CD4-positive, CD25-positive, alpha-beta regulatory T cell (primary cell): Measurements from ENCODE around the gene FN3KRP. TPM values are rescaled to one million over a fixed set of nuclear protein-coding genes. Genes with fewer than 3 reads are reported as not detected.
"Not testable (repeated sequence)": the region's sequence is repeated elsewhere in the genome, so short reads cannot be mapped to it uniquely, and the experiment has no call there.

Experiments used
- ATAC-seq, 2 donors: fragments of 150-1000 bp; cut with Tn5 transposase; one replicate each; pipeline ENCODE4 v1.10.0; 2021; ENCODE audit warnings: low read depth in 2 of 2, moderate number of reproducible peaks in 2 of 2, moderate library complexity in 1 of 2
- DNase-seq, 3 donors: peaks; one replicate each; pipeline versions ENCODE4 v3.0.0 to v3.0.0-alpha.2; 2012 to 2022; ENCODE audit warnings: mixed read lengths in 1 of 3
- H3K27ac ChIP-seq: one replicate; pipeline ENCODE4 v1.7.0; 2013; ENCODE audit warnings: mild to moderate bottlenecking, low read length; ENCODE audit not compliant: insufficient read depth, poor library complexity, severe bottlenecking
- H3K27me3 ChIP-seq: one replicate; pipeline ENCODE4 v1.7.0; 2013; ENCODE audit warnings: low read length; ENCODE audit not compliant: control insufficient read depth, insufficient read depth
- H3K36me3 ChIP-seq: one replicate; pipeline ENCODE4 v1.7.0; 2013; ENCODE audit warnings: mild to moderate bottlenecking, low read length, moderate library complexity; ENCODE audit not compliant: control insufficient read depth, insufficient read depth
- H3K4me1 ChIP-seq: 2 replicates; pipeline ENCODE4 v1.7.0; 2013; ENCODE audit warnings: mild to moderate bottlenecking, low read length; ENCODE audit not compliant: insufficient read depth, control insufficient read depth, poor library complexity, severe bottlenecking
- H3K4me3 ChIP-seq: one replicate; pipeline ENCODE4 v1.7.0; 2013; ENCODE audit warnings: low read depth, mild to moderate bottlenecking, low read length, moderate library complexity
- H3K9me3 ChIP-seq, 2 experiments: 1 replicate in 1 of 2; 2 replicates in 1 of 2; pipeline ENCODE4 v1.7.0; 2013; ENCODE audit warnings: low read length in 2 of 2, mild to moderate bottlenecking in 1 of 2, moderate library complexity in 1 of 2; ENCODE audit not compliant: control insufficient read depth in 2 of 2
- H3K27ac Mint-ChIP-seq, 3 donors: one replicate each; pipeline ENCODE4 v1.8.0; 2020 to 2022; ENCODE audit warnings: mild to moderate bottlenecking in 3 of 3, mixed read lengths in 3 of 3, moderate library complexity in 2 of 3
- H3K27me3 Mint-ChIP-seq: one replicate; pipeline ENCODE4 v1.8.0; 2022; ENCODE audit warnings: mild to moderate bottlenecking, mixed read lengths
- H3K36me3 Mint-ChIP-seq: one replicate; pipeline ENCODE4 v1.8.0; 2020; ENCODE audit warnings: mixed read lengths
- H3K4me1 Mint-ChIP-seq, 4 donors: one replicate each; pipeline ENCODE4 v1.8.0; 2020 to 2022; ENCODE audit warnings: mixed read lengths in 4 of 4, mild to moderate bottlenecking in 1 of 4
- H3K4me3 Mint-ChIP-seq, 4 donors: one replicate each; pipeline ENCODE4 v1.8.0; 2020 to 2022; ENCODE audit warnings: mild to moderate bottlenecking in 4 of 4, mixed read lengths in 4 of 4, moderate library complexity in 3 of 4
- H3K9me3 Mint-ChIP-seq, 7 donors: one replicate each; pipeline ENCODE4 v1.8.0; 2020 to 2022; ENCODE audit warnings: mixed read lengths in 7 of 7, mild to moderate bottlenecking in 3 of 7, moderate library complexity in 2 of 7
- polyA plus RNA-seq, 4 donors: library from polyadenylated mRNA; unstranded; fragments of 300-500 nt; fragmentation: Illumina TruSeq; gene quantifications; one replicate each; pipeline ENCODE4 v1.2.3, GENCODE V29; 2021
- total RNA-seq: library from RNA; stranded (reverse); gene quantifications from one replicate; pipeline ENCODE4 v1.2.3, GENCODE V29; 2022

Gene FN3KRP
- total and polyA plus RNA-seq, 5 donors from 2014 or later, result 25.3 to 36.7 (median 32.1) TPM

DNA sequence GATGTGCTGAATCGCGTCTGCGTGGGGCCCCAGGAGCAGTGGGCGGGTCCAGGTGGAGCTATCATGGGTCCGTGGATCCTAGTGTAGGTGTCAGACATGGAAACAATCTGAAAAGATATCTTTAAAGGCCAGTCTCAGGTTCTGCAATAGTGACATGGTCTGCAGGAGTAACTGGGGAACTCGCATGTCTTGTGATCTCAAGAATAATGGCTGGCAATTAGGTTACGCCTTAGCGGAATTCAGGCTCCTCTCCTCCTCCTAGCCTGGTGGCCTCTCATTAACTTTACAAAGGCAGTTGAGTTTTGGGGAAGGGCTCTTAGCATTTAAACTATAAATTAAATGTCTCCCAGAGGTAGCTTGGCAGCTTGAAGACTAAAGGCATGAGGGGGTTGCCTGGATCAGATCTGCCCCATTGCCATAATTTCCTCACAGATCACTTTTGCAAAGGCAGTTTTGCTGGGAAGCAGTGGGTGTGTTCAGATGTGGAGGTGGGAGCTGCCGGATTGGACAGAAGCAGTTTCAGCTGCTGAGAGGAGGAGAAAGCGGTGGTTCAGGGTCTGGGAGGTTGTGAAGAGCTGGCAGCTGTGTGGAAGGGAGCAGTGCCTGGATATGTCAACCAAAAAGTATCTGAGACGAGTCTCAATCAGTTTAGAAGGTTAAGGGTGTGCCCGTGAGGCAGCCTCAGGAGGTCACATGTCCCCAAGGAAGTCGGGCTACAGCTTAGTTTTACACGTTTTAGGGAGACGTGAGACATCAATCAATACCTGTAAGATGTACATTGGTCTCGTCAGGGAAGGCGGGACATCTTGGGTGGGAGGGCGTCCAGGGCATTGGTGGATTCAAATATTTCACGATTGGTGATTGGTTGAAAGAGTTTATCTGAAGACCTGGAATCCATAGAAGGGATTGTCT lies 38.0 kb downstream of the FN3KRP start:
- H3K27ac ChIP-seq, result no peak overlapping the region
- peak overlapping the region; percentile 64 to 92 (median 74) for H3K4me3 Mint-ChIP-seq

DNA sequence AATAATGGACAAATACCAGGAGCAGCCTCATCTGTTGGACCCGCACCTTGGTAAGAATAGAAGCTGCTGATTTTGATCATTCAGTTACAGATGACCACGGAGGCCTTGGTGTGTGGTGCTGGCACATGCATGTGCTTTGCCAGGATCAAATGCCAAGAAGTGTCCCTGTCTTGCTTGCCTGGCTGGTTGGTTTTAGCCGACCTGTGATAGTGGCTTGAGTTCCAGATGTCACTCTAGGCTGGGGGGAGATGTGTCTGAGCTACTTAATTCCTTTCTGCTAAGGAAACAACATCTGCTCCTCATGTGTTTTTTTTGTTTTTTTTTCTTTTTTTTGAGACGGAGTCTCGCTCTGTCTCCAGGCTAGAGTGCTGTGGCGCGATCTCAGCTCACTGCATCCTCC lies 39.7 kb downstream of the FN3KRP start:
- Mint-ChIP-seq H3K36me3 (peaks cover 19% of the 10 kb centered on the region), H3K4me1 (peaks cover 7 to 32% (median 16%) of the 10 kb centered on the region in 4 donors), H3K4me3 (peak overlapping the region in 1 of 4 donors; percentile 16), H3K27ac (no peak overlapping the region), H3K27me3 (no peaks in the 10 kb centered on the region), H3K9me3 (no peaks in the 10 kb centered on the region)
- H3K36me3 ChIP-seq, result peaks cover 6% of the 10 kb centered on the region
- ATAC-seq (no peak), DNase-seq (no peak)
- H3K27me3 ChIP-seq, result no peaks in the 10 kb centered on the region
- peaks cover 12% of the 10 kb centered on the region for H3K4me1 ChIP-seq
- H3K27ac ChIP-seq, result no peak overlapping the region
- no peaks in the 10 kb centered on the region for H3K9me3 ChIP-seq
- H3K4me3 ChIP-seq, result no peak overlapping the region

More for the DNA sequence above, 38.0 kb downstream of the FN3KRP start:
- Histone ChIP-seq H3K27me3 (no peaks in the 10 kb centered on the region), H3K4me3 (no peak overlapping the region), H3K4me1 (peaks cover 12% of the 10 kb centered on the region), H3K9me3 (no peaks in the 10 kb centered on the region), H3K36me3 (peaks cover 2% of the 10 kb centered on the region)
- H3K4me1 Mint-ChIP-seq, result peaks cover 0 to 32% (median 16%) of the 10 kb centered on the region in 4 donors
- H3K9me3 Mint-ChIP-seq, result no peaks in the 10 kb centered on the region
- peak overlapping the region in 1 of 3 donors; percentile 31 for H3K27ac Mint-ChIP-seq
- DNase-seq (peak in 1 of 3 donors; percentile 28), ATAC-seq (no peak)
- H3K36me3 Mint-ChIP-seq, result peaks cover 13% of the 10 kb centered on the region
- no peaks in the 10 kb centered on the region for H3K27me3 Mint-ChIP-seq

DNA sequence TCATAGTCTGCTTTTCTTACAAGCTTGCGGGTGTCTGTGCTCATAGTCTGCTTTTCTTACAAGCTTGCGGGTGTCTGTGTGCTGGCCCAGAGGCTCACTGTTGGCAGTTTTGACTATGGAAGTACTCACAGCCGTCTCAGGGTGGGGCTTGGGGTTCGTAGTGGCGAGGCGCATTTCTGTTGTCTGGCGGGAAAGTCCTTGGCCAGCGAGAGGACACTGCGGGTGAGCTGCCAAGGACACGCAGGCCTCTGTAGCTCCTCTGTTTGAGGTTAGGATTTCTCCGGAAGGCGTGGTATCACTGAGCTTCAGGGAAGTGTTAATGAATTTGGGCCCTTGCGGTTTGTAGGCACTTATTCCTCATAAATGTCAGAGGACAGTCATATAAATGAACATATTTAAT lies 48.9 kb downstream of the FN3KRP start:
- Histone ChIP-seq H3K9me3 (no peaks in the 10 kb centered on the region), H3K36me3 (peaks cover 39% of the 10 kb centered on the region), H3K27ac (no peak overlapping the region), H3K27me3 (no peaks in the 10 kb centered on the region), H3K4me3 (no peak overlapping the region), H3K4me1 (no peaks in the 10 kb centered on the region)
- Mint-ChIP-seq H3K4me3 (no peak overlapping the region), H3K4me1 (peaks cover 2 to 13% (median 10%) of the 10 kb centered on the region in 4 donors), H3K36me3 (peaks cover 42% of the 10 kb centered on the region), H3K9me3 (no peaks in the 10 kb centered on the region), H3K27me3 (no peaks in the 10 kb centered on the region), H3K27ac (no peak overlapping the region)
- ATAC-seq (no peak), DNase-seq (no peak)

DNA sequence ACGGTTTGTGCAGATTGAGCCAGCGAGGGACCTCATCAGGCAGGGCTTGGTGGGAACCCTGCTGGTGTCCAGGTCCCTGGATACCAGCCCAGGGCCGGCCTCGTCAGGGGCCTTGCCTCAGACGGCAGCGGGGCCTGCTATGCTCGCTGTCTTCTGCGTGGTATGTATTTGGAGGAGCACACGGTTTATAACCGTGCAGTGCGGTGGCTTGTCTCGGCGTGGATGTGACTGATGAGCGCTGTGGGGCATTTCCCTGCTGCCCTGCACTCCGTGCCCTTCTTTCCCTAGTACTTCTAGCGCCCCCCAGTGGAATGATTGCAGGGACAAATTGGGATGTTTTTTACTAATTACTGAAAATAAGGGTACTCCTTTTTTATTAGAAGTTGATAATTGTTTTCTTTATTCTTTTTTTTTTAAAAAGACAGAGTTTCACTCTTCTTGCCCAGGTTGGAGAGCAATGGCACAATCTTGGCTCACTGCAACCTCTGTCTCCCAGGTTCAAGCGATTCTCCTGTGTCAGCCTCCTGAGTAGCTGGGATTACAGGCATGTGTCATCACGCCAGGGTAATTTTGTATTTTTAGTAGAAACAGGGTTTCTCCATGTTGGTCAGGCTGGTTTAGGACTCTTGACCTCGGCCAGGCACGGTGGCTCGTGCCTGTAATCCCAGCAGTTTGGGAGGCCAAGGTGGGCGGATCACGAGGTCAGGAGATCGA lies 50.7 kb downstream of the FN3KRP start:
- Mint-ChIP-seq H3K4me1 (peaks cover 3 to 16% (median 9%) of the 10 kb centered on the region in 4 donors), H3K27ac (peak overlapping the region in 2 of 3 donors; percentile 9 to 75), H3K9me3 (no peaks in the 10 kb centered on the region), H3K36me3 (peaks cover 39% of the 10 kb centered on the region), H3K27me3 (no peaks in the 10 kb centered on the region), H3K4me3 (no peak overlapping the region)
- ATAC-seq (no peak), DNase-seq (peak in 1 of 3 donors; percentile 49)
- Histone ChIP-seq H3K27me3 (no peaks in the 10 kb centered on the region), H3K4me3 (no peak overlapping the region), H3K27ac (no peak overlapping the region), H3K36me3 (peaks cover 38% of the 10 kb centered on the region), H3K4me1 (no peaks in the 10 kb centered on the region), H3K9me3 (no peaks in the 10 kb centered on the region)

DNA sequence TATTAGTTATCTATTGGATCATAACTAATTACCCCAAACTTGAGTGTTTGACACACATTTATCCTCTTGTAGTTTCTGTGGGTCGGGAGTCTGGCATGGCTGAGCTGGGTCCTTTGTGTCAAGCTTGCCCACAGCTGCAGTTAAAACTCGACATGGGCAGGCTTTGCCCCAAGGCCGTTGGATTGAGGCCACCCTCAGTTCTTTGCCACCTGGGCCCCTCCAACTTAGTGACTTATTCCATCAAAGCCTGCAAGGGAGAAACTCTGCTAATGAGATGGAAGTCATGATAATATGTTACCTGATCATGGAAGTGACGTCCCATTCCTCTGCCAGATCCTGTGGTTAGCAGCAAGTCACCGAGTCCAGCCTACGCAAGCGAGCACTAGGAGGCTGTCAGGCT lies 52.5 kb downstream of the FN3KRP start:
- Histone ChIP-seq H3K4me1 (no peaks in the 10 kb centered on the region), H3K27ac (no peak overlapping the region), H3K27me3 (no peaks in the 10 kb centered on the region), H3K4me3 (no peak overlapping the region), H3K9me3 (no peaks in the 10 kb centered on the region), H3K36me3 (peaks cover 41% of the 10 kb centered on the region)
- no peak overlapping the region for H3K27ac Mint-ChIP-seq
- H3K36me3 Mint-ChIP-seq, result peaks cover 35% of the 10 kb centered on the region
- no peaks in the 10 kb centered on the region for H3K27me3 Mint-ChIP-seq
- ATAC-seq, result no peak
- H3K4me3 Mint-ChIP-seq, result no peak overlapping the region
- no peaks in the 10 kb centered on the region for H3K9me3 Mint-ChIP-seq
- DNase-seq, result no peak
- peaks cover 7 to 20% (median 8%) of the 10 kb centered on the region in 4 donors for H3K4me1 Mint-ChIP-seq

DNA sequence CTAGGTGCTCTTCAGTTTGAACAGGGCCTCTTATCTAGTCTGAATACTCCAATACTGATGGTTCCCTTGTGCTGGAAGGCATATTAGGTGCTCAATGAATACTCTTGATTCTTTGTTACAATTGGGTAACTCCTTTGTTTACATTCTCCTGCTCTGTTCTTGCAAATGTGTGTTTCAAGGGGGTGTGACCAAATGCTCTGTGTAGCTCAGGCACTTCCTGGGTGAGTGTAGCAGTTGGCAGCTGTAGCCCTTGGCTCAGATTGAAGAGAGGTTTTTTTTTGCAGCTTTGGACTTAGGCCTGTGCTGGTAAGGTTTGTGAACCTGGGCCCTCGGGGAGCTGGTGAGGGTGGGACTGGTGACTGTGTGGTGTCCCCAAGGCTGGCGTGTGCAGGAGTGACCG lies 55.5 kb downstream of the FN3KRP start:
- Histone ChIP-seq H3K9me3 (no peaks in the 10 kb centered on the region), H3K36me3 (peaks cover 33% of the 10 kb centered on the region), H3K4me3 (no peak overlapping the region), H3K27me3 (no peaks in the 10 kb centered on the region), H3K27ac (no peak overlapping the region), H3K4me1 (peaks cover 7% of the 10 kb centered on the region)
- DNase-seq (peak in 1 of 3 donors; percentile 60), ATAC-seq (no peak)
- Mint-ChIP-seq H3K27ac (peak overlapping the region in 1 of 3 donors; percentile 47), H3K4me3 (no peak overlapping the region), H3K27me3 (no peaks in the 10 kb centered on the region), H3K9me3 (no peaks in the 10 kb centered on the region), H3K4me1 (peaks cover 2 to 14% (median 7%) of the 10 kb centered on the region in 4 donors), H3K36me3 (peaks cover 28% of the 10 kb centered on the region)

DNA sequence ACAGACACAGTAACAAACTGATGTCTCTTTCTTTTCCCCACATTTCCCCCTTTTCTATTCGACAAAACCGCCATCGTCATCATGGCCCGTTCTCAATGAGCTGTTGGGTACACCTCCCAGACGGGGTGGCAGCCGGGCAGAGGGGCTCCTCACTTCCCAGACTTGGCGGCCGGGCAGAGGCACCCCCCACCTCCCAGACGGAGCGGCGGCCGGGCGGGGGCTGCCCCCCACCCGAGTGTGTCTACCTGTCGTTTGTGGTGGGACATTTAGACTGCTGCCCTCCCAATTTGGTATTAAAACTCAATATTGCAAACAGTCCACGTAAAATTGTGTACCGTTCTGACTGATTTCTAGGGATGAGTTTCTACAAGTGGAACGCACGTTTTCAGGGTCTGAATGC lies 58.0 kb downstream of the FN3KRP start:
- Mint-ChIP-seq H3K4me1 (peaks cover 8 to 15% (median 10%) of the 10 kb centered on the region in 4 donors), H3K36me3 (peaks cover 17% of the 10 kb centered on the region)
- H3K9me3 ChIP-seq, H3K27ac Mint-ChIP-seq, H3K9me3 Mint-ChIP-seq, DNase-seq, ATAC-seq, H3K4me3 Mint-ChIP-seq, H3K27ac ChIP-seq, H3K4me1 ChIP-seq, H3K4me3 ChIP-seq, H3K27me3 ChIP-seq, H3K27me3 Mint-ChIP-seq: not testable (repeated sequence)
- H3K36me3 ChIP-seq, result peaks cover 16% of the 10 kb centered on the region
